ENCODE results near the gene MYL7. TPM values are rescaled to one million over a fixed set of nuclear protein-coding genes. Genes with fewer than 3 reads are reported as not detected.

Gene MYL7
- total and polyA plus RNA-seq, 10 donors: 0.22 to 1.6 TPM; not detected in 8

GRCh38 chr7:44112231-44112996 lies 28.7 kb downstream of the MYL7 start:
- Histone ChIP-seq H3K4me1 (no peaks in the 10 kb centered on the region), H3K27me3 (replicated peaks in 1 of 7) (no peaks in the 10 kb centered on the region), H3K9me3 (no peaks in the 10 kb centered on the region), H3K4me3 (no peak overlapping the region), H3K36me3 (peaks cover 0 to 100% (median 52%) of the 10 kb centered on the region in 6 donors), H3K27ac (no peak overlapping the region)
- WGBS, 5 donors: 79 to 90% (median 87%) methylated on average over 29 to 41 of the region's 41 CpGs
- no peak for TF ChIP-seq POLR2A (IDR thresholded peaks at IDR 0.05)
- peak in 1 of 3 donors; percentile 69 for TF ChIP-seq POLR2AphosphoS5 (IDR thresholded peaks at IDR 0.05)
- intact Hi-C loops (cut with DNase I; ENCODE audit: low total_unique reads): no loop called here
- peak; percentile 64 for DNase-seq

GRCh38 chr7:44111761-44112160 lies 29.4 kb downstream of the MYL7 start:
- intact Hi-C loops (cut with DNase I; ENCODE audit: low total_unique reads): no loop called here
- Histone ChIP-seq H3K36me3 (peaks cover 0 to 100% (median 49%) of the 10 kb centered on the region in 6 donors), H3K9me3 (no peaks in the 10 kb centered on the region), H3K27me3 (replicated peaks in 1 of 7) (no peaks in the 10 kb centered on the region), H3K4me1 (peaks cover 0 to 6% (median 0%) of the 10 kb centered on the region in 6 donors), H3K4me3 (no peak overlapping the region), H3K27ac (no peak overlapping the region)
- DNase-seq: peak; percentile 66
- 87 to 96% (median 91%) methylated on average over 10 to 16 of the region's 16 CpGs for WGBS, 5 donors
- no peak for TF ChIP-seq CTCF (IDR thresholded peaks at IDR 0.05 in 8 of 11, conservative IDR thresholded peaks at IDR 0.05 in 3 of 11)
- TF ChIP-seq POLR2AphosphoS5 (IDR thresholded peaks at IDR 0.05): peak in 1 of 3 donors; percentile 36

- 73 to 85% (median 78%) methylated on average over 14 to 27 of the region's 27 CpGs for WGBS, 5 donors
- Histone ChIP-seq H3K27ac (no peak overlapping the region), H3K4me3 (no peak overlapping the region), H3K27me3 (replicated peaks in 1 of 7) (no peaks in the 10 kb centered on the region), H3K36me3 (peaks cover 0 to 92% (median 44%) of the 10 kb centered on the region in 6 donors), H3K4me1 (peaks cover 0 to 13% (median 3%) of the 10 kb centered on the region in 6 donors), H3K9me3 (no peaks in the 10 kb centered on the region)
- TF ChIP-seq POLR2AphosphoS5 (IDR thresholded peaks at IDR 0.05): peak in 1 of 3 donors; percentile 49
- TF ChIP-seq CTCF (IDR thresholded peaks at IDR 0.05 in 8 of 11, conservative IDR thresholded peaks at IDR 0.05 in 3 of 11): no peak
- intact Hi-C loops (cut with DNase I; ENCODE audit: low total_unique reads): no loop called here
- DNase-seq: no peak
These were observed 30.2 kb downstream of the MYL7 start for GRCh38 chr7:44110719-44111635.

GRCh38 chr7:44109991-44110390 lies 31.1 kb downstream of the MYL7 start:
- no peak for TF ChIP-seq CTCF (IDR thresholded peaks at IDR 0.05 in 8 of 11, conservative IDR thresholded peaks at IDR 0.05 in 3 of 11)
- TF ChIP-seq POLR2A (IDR thresholded peaks at IDR 0.05): no peak
- no peak for TF ChIP-seq POLR2AphosphoS5 (IDR thresholded peaks at IDR 0.05)
- Histone ChIP-seq H3K36me3 (peaks cover 0 to 82% (median 37%) of the 10 kb centered on the region in 6 donors), H3K9me3 (no peaks in the 10 kb centered on the region), H3K27ac (no peak overlapping the region), H3K27me3 (replicated peaks in 1 of 7) (peaks cover 0 to 9% (median 0%) of the 10 kb centered on the region in 7 donors), H3K4me1 (peaks cover under 1 to 23% (median 11%) of the 10 kb centered on the region in 6 donors), H3K4me3 (no peak overlapping the region)
- 88 to 97% (median 95%) methylated on average over 8 to 18 of the region's 18 CpGs for WGBS, 5 donors
- no peak for DNase-seq
- intact Hi-C loops (cut with DNase I; ENCODE audit: low total_unique reads): no loop called here

Data from spleen (tissue), 11 donors.